WTC11 (cell line): ENCODE data around the gene KCTD20.

Experiments
- AR ChIP-seq: fragments of 250-450 bp; sonication (Bioruptor Pico); IDR thresholded peaks from 2 replicates; pipeline ENCODE4 v1.9.0; 2021; ENCODE audit warnings: mild to moderate bottlenecking
- KAT7 ChIP-seq: sonication (generic); formaldehyde crosslinking; IDR thresholded peaks from 2 replicates; pipeline ENCODE4 v1.8.1; 2023; ENCODE audit warnings: missing genetic modification reagents, mild to moderate bottlenecking, borderline replicate concordance
- NFYB ChIP-seq: sonication (generic); formaldehyde crosslinking; conservative IDR thresholded peaks from 2 replicates; pipeline ENCODE4 v1.8.0; 2022; ENCODE audit warnings: low read depth, missing genetic modification reagents
- PRDM15 ChIP-seq: sonication (generic); formaldehyde crosslinking; IDR thresholded peaks from 2 replicates; pipeline ENCODE4 v1.8.0; 2022; ENCODE audit warnings: missing genetic modification reagents
- TEAD4 ChIP-seq: sonication (generic); formaldehyde crosslinking; IDR thresholded peaks from 2 replicates; pipeline ENCODE4 v1.8.0; 2022; ENCODE audit warnings: mild to moderate bottlenecking, missing genetic modification reagents
- ZNF232 ChIP-seq: sonication (generic); formaldehyde crosslinking; IDR thresholded peaks from 2 replicates; pipeline ENCODE4 v1.8.0; 2022; ENCODE audit warnings: mild to moderate bottlenecking, missing genetic modification reagents
- ZNF532 ChIP-seq: fragments of 250-450 bp; sonication (Bioruptor Pico); IDR thresholded peaks from 2 replicates; pipeline ENCODE4 v1.9.0; 2021; ENCODE audit warnings: mild to moderate bottlenecking, borderline replicate concordance
- TF ChIP-seq, protein P1 (sequence below): fragments of 200-600 bp; IDR thresholded peaks from 2 replicates; pipeline ENCODE4 v1.8.0; 2022; ENCODE audit warnings: antibody characterized with exemption
- TF ChIP-seq, protein P2 (sequence below): sonication (generic); formaldehyde crosslinking; IDR thresholded peaks from 2 replicates; pipeline ENCODE4 v1.8.1; 2023; ENCODE audit warnings: mild to moderate bottlenecking, missing genetic modification reagents

GRCh38 chr6:36519352-36519751 is 76.6 kb downstream of the KCTD20 start:
- TF ChIP-seq, protein P1, sequence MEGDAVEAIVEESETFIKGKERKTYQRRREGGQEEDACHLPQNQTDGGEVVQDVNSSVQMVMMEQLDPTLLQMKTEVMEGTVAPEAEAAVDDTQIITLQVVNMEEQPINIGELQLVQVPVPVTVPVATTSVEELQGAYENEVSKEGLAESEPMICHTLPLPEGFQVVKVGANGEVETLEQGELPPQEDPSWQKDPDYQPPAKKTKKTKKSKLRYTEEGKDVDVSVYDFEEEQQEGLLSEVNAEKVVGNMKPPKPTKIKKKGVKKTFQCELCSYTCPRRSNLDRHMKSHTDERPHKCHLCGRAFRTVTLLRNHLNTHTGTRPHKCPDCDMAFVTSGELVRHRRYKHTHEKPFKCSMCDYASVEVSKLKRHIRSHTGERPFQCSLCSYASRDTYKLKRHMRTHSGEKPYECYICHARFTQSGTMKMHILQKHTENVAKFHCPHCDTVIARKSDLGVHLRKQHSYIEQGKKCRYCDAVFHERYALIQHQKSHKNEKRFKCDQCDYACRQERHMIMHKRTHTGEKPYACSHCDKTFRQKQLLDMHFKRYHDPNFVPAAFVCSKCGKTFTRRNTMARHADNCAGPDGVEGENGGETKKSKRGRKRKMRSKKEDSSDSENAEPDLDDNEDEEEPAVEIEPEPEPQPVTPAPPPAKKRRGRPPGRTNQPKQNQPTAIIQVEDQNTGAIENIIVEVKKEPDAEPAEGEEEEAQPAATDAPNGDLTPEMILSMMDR, result no peak
- TF ChIP-seq TEAD4 (no peak), KAT7 (CRISPR knock-in tag) (no peak), AR (CRISPR knock-in tag) (no peak), ZNF232 (CRISPR knock-in tag) (no peak), PRDM15 (no peak), ZNF532 (no peak), NFYB (CRISPR knock-in tag) (no peak)
- TF ChIP-seq, protein P2, sequence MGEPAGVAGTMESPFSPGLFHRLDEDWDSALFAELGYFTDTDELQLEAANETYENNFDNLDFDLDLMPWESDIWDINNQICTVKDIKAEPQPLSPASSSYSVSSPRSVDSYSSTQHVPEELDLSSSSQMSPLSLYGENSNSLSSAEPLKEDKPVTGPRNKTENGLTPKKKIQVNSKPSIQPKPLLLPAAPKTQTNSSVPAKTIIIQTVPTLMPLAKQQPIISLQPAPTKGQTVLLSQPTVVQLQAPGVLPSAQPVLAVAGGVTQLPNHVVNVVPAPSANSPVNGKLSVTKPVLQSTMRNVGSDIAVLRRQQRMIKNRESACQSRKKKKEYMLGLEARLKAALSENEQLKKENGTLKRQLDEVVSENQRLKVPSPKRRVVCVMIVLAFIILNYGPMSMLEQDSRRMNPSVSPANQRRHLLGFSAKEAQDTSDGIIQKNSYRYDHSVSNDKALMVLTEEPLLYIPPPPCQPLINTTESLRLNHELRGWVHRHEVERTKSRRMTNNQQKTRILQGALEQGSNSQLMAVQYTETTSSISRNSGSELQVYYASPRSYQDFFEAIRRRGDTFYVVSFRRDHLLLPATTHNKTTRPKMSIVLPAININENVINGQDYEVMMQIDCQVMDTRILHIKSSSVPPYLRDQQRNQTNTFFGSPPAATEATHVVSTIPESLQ (CRISPR knock-in tag), result no peak
